K562 (cell line): ENCODE measurements around the gene SLC39A5. TPM values are rescaled to one million over a fixed set of nuclear protein-coding genes. Genes with fewer than 3 reads are reported as not detected.

Experiments
- ATAC-seq: fragments of 200-7000 bp; cut with Tn5 transposase; 3 replicates; pipeline ENCODE4 v1.9.1; 2020; ENCODE audit warnings: moderate library complexity
- BruUV-seq: library from RNA; stranded (reverse); fragments of 400-500 nt; replicated peaks from 2 replicates; lab custom pipeline; 2021; lab: Mats Ljungman, UMichigan
- CTCF ChIA-PET: fragments of 300-600 bp; formaldehyde crosslinking; extraction: SDS; loops from one replicate; lab custom pipeline; 2021; ENCODE audit warnings: low intra/inter-chr PET ratio; lab: Yijun Ruan, JAX
- POLR2A ChIA-PET: fragments of 300-600, 350-650 bp; sonication (Branson Sonifier 250); formaldehyde crosslinking; extraction: SDS; loops from one replicate; lab custom pipeline; 2021; ENCODE audit warnings: antibody characterized with exemption, inconsistent platforms; lab: Yijun Ruan, JAX
- DNase-seq, 4 experiments: peaks; one replicate each; pipeline versions ENCODE4 v3.0.0 to v3.0.0-alpha.2; 2011 to 2018; ENCODE audit warnings: low spot score in 3 of 4, mixed read lengths in 3 of 4; ENCODE audit errors: extremely low read depth in 1 of 4
- FAIRE-seq: peaks from 2 replicates; lab custom pipeline; 2011; peaks lifted over from hg19 to GRCh38; lab: Jason Lieb, UNC
- H2AFZ ChIP-seq: 2 replicates; pipeline ENCODE4 v1.6.0; 2011; ENCODE audit warnings: low read depth, low read length, control low read depth, inconsistent platforms
- H3K27ac ChIP-seq: fragments of 200-600 bp; 3 replicates; pipeline ENCODE4 v1.8.0; 2011; ENCODE audit warnings: low read depth, mild to moderate bottlenecking, control low read depth, inconsistent platforms, low read length, moderate library complexity, mixed read lengths; ENCODE audit errors: extremely low read depth
- H3K27me3 ChIP-seq, 2 experiments: fragments of 300-600 bp in 1 of 2; 2 replicates in 1 of 2; 3 replicates in 1 of 2; pipeline versions ENCODE4 v1.6.0 to v1.8.0; 2011; ENCODE audit warnings: inconsistent platforms in 2 of 2, low read length in 2 of 2, mild to moderate bottlenecking in 1 of 2, mixed read lengths in 1 of 2, moderate library complexity in 1 of 2; ENCODE audit not compliant: control insufficient read depth in 2 of 2, insufficient read depth in 2 of 2
- H3K36me3 ChIP-seq: fragments of 300-600 bp; 3 replicates; pipeline ENCODE4 v1.8.0; 2011; ENCODE audit warnings: mild to moderate bottlenecking, low read length, inconsistent platforms; ENCODE audit not compliant: control insufficient read depth, insufficient read depth
- H3K4me1 ChIP-seq, 2 experiments: fragments of 200-600 bp in 1 of 2; replicated peaks in 1 of 2; 2 replicates in 1 of 2; 3 replicates in 1 of 2; pipeline versions ENCODE4 v1.5.1 to v1.8.0; 2011; ENCODE audit warnings: inconsistent platforms in 2 of 2, low read length in 2 of 2, mild to moderate bottlenecking in 1 of 2, mixed read lengths in 1 of 2, moderate library complexity in 1 of 2; ENCODE audit not compliant: control insufficient read depth in 2 of 2, insufficient read depth in 2 of 2
- H3K4me2 ChIP-seq: 2 replicates; pipeline ENCODE4 v1.6.1; 2011; ENCODE audit warnings: low read length, control low read depth, inconsistent platforms, mixed read lengths; ENCODE audit not compliant: insufficient read depth
- H3K4me3 ChIP-seq: fragments of 200-600 bp; sonication (generic), shearing (Covaris generic); 2 replicates; pipeline ENCODE4 v1.5.1; 2016; ENCODE audit warnings: control low read depth, inconsistent platforms
- H3K79me2 ChIP-seq: fragments of 200-600 bp; 3 replicates; pipeline ENCODE4 v1.8.0; 2011; ENCODE audit warnings: low read length, inconsistent platforms; ENCODE audit not compliant: control insufficient read depth, insufficient read depth
- H3K9ac ChIP-seq, 2 experiments: 2 replicates each; pipeline versions ENCODE4 v1.6.0 to v1.6.1; 2011; ENCODE audit warnings: low read depth in 2 of 2, low read length in 2 of 2, control low read depth in 1 of 2, inconsistent platforms in 1 of 2, mild to moderate bottlenecking in 1 of 2, mixed read lengths in 1 of 2; ENCODE audit not compliant: insufficient read depth in 1 of 2
- H3K9me1 ChIP-seq: one replicate; pipeline ENCODE4 v1.6.0; 2011; ENCODE audit warnings: inconsistent platforms, mild to moderate bottlenecking, low read length, moderate library complexity; ENCODE audit not compliant: control insufficient read depth, insufficient read depth
- H3K9me3 ChIP-seq: replicated peaks from 2 replicates; pipeline ENCODE4 v1.5.1; 2011; ENCODE audit warnings: low read depth, low read length, inconsistent platforms; ENCODE audit not compliant: control insufficient read depth, insufficient read depth
- H4K20me1 ChIP-seq: replicated peaks from 2 replicates; pipeline ENCODE4 v1.6.1; 2011; ENCODE audit warnings: low read length, inconsistent platforms, mixed read lengths; ENCODE audit not compliant: control insufficient read depth, insufficient read depth
- DPF2 ChIP-seq: fragments of 450-650 bp; IDR thresholded peaks from 2 replicates; pipeline ENCODE4 v1.6.1; 2016
- ELF4 ChIP-seq: fragments of 450-650 bp; formaldehyde crosslinking; IDR thresholded peaks from 2 replicates; pipeline ENCODE4 v1.4.0; 2022; ENCODE audit warnings: missing genetic modification characterization
- FOXJ2 ChIP-seq: fragments of 200-800 bp; sonication (Bioruptor generic); IDR thresholded peaks from 2 replicates; pipeline ENCODE4 v1.6.1; 2016; ENCODE audit warnings: missing genetic modification characterization, missing compliant biosample characterization
- MCM3 ChIP-seq: fragments of 450-650 bp; IDR thresholded peaks from 2 replicates; pipeline ENCODE4 v1.6.1; 2016
- NONO ChIP-seq, 2 experiments: fragments of 200-400 bp in 1 of 2; fragments of 450-650 bp in 1 of 2; formaldehyde crosslinking in 1 of 2; IDR thresholded peaks; 2 replicates each; pipeline ENCODE4 v1.6.1; 2017; ENCODE audit warnings: low read depth in 2 of 2, mild to moderate bottlenecking in 2 of 2, moderate library complexity in 2 of 2, low read length in 1 of 2
- PURB ChIP-seq: sonication (generic); formaldehyde crosslinking; IDR thresholded peaks from 2 replicates; pipeline ENCODE4 v1.9.0; 2021; ENCODE audit warnings: low read depth, mild to moderate bottlenecking, missing genetic modification reagents
- RBFOX2 ChIP-seq: fragments of 200-400 bp; formaldehyde crosslinking; IDR thresholded peaks from 2 replicates; pipeline ENCODE4 v1.6.1; 2017; ENCODE audit warnings: low read depth, mild to moderate bottlenecking, low read length, moderate library complexity
- SPI1 ChIP-seq: IDR thresholded peaks from 2 replicates; pipeline ENCODE4 v1.6.1; 2011; ENCODE audit warnings: low read depth, low read length, control low read depth, borderline replicate concordance
- ZBED1 ChIP-seq: IDR thresholded peaks from 2 replicates; pipeline ENCODE4 v1.6.1; 2014
- ZBTB17 ChIP-seq: fragments of 450-650 bp; formaldehyde crosslinking; IDR thresholded peaks from 2 replicates; pipeline ENCODE4 v1.4.0; 2020; ENCODE audit warnings: mild to moderate bottlenecking
- ZNF57 ChIP-seq: fragments of 450-650 bp; formaldehyde crosslinking; IDR thresholded peaks from 2 replicates; pipeline ENCODE4 v1.4.0; 2020; ENCODE audit warnings: mild to moderate bottlenecking, moderate library complexity
- ZNF583 ChIP-seq: fragments of 250-450 bp; sonication (Bioruptor Pico); IDR thresholded peaks from 2 replicates; pipeline ENCODE4 v1.4.0; 2020
- WGBS: fragments of 100-300 bp; shearing (Covaris generic); methylation state at CpG from one replicate; pipeline ENCODE4 v1.1.6; 2016; ENCODE audit warnings: low coverage, mixed read lengths; ENCODE audit not compliant: insufficient coverage; ENCODE audit errors: missing lambda C conversion rate; 5-methylcytosine and 5-hydroxymethylcytosine counted together
- in situ Hi-C: fragments of 300-500 bp; cut with MboI; formaldehyde crosslinking; loops from 4 replicates; pipeline ENCODE4 v1.15.0; 2018; ENCODE audit warnings: inconsistent platforms, mixed read lengths
- intact Hi-C: fragments of 100-400 bp; cut with micrococcal nuclease; formaldehyde crosslinking; loops from 2 replicates; pipeline ENCODE4 v1.14.2; 2022
- polyA plus RNA-seq, 8 experiments: library from polyadenylated mRNA; depleted of rRNA in 4 of 8; stranded (reverse) in 5 of 8; unstranded in 3 of 8; fragments of >200 nt; fragmentation: Nextera tagmentation in 2 of 8; fragmentation: Illumina TruSeq in 1 of 8; extraction: Ambion mirVana in 2 of 8; extraction: Trizol in 1 of 8; gene quantifications; 2 replicates each; pipeline versions ENCODE4 v1.2.1 to v1.2.3, GENCODE V29; 2011 to 2014; ENCODE audit warnings: inconsistent platforms in 1 of 8, missing spikeins in 1 of 8
- total RNA-seq, 7 experiments: library from RNA; depleted of rRNA in 6 of 7; stranded (reverse); fragments of >200 nt in 6 of 7; fragmentation: Illumina TruSeq in 2 of 7; extraction: Trizol in 2 of 7; gene quantifications; 2 replicates each; pipeline versions ENCODE4 v1.2.1 to v1.2.3, GENCODE V29; 2011 to 2021; ENCODE audit warnings: low replicate concordance in 1 of 7
- TF ChIP-seq, protein P1 (sequence below), 2 experiments: IDR thresholded peaks in 1 of 2; conservative IDR thresholded peaks in 1 of 2; 2 replicates each; pipeline ENCODE4 v1.6.1; 2016; ENCODE audit warnings: low read depth in 2 of 2, mild to moderate bottlenecking in 1 of 2, missing compliant biosample characterization in 1 of 2, missing genetic modification characterization in 1 of 2, moderate library complexity in 1 of 2
- TF ChIP-seq, protein P2 (sequence below): fragments of 450-650 bp; IDR thresholded peaks from 2 replicates; pipeline ENCODE4 v1.6.1; 2017; ENCODE audit warnings: antibody characterized with exemption, mild to moderate bottlenecking
- TF ChIP-seq, protein P3 (sequence below): sonication (generic); formaldehyde crosslinking; IDR thresholded peaks from 2 replicates; pipeline ENCODE4 v1.8.0; 2022; ENCODE audit warnings: mild to moderate bottlenecking, low read depth, missing genetic modification reagents

Gene SLC39A5
- total and polyA plus RNA-seq, 9 of the 15 experiments (the other 6 are each of a cell fraction or from before 2014, with no cell fraction given) = 0.08 to 0.10 TPM; not detected in 7

DNA sequence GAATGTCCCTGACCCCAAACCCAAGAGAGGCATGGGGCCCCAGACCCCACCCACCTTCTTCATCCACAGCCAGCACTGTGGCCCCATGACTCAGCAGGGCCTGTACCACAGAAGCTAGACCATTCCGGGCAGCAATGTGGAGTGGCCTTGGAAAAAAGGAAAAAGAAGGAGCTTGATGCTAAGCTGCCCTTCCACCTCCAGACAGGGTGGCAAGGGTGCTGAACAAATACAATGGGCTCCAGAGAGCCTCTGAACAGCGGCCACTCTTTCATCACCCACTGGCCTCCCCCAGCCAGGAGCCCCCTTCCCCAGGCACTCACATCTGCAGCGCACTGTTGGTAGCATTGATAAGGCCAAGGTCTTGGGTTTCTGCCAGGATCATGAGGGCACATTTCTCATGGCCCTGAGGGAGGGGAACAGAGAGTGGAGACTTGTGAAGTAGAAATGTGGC lies 13.9 kb downstream of the SLC39A5 start:
- no peak overlapping the region for H3K4me3 ChIP-seq
- no peak overlapping the region for H2AFZ ChIP-seq
- FAIRE-seq = peak; percentile 70
- 10% methylated on average over 3 of the region's 3 CpGs for WGBS
- H3K27me3 ChIP-seq = no peaks in the 10 kb centered on the region
- no peaks in the 10 kb centered on the region for H4K20me1 ChIP-seq
- H3K9me3 ChIP-seq = no peaks in the 10 kb centered on the region
- H3K9me1 ChIP-seq = no peaks in the 10 kb centered on the region
- ChIA-PET POLR2A (interaction anchor here (0.6 to 1.4 kb wide), 8 partner anchors 8 to 148 kb away, joined by 3 to 6 read pairs (median 3); partner anchors contain the start of gene SMARCC2), CTCF (no interaction called here)
- no peaks in the 10 kb centered on the region for H3K79me2 ChIP-seq
- H3K9ac ChIP-seq = peak overlapping the region; percentile 11 to 73
- H3K4me2 ChIP-seq = peak overlapping the region; percentile 38
- peak; percentile 65 to 70 (median 68) for DNase-seq
- BruUV-seq = no TSS peak
- in situ Hi-C loops = no loop called here
- H3K36me3 ChIP-seq = peaks cover 89% of the 10 kb centered on the region; the same call in 2 of the 3 replicates
- intact Hi-C loops = no loop called here
- peak; percentile 73 for ATAC-seq
- peak overlapping the region; percentile 55; the same call in 2 of the 3 replicates for H3K27ac ChIP-seq
- H3K4me1 ChIP-seq = peaks cover 30 to 34% of the 10 kb centered on the region in 2 experiments
- TF ChIP-seq RBFOX2 (no peak), ZNF57 (CRISPR knock-in tag) (no peak), ELF4 (CRISPR knock-in tag) (peak; percentile 52; the same call in 1 of the 2 replicates), ZBED1 (no peak), FOXJ2 (tag) (no peak), ZBTB17 (no peak), ZNF583 (CRISPR knock-in tag) (no peak), PURB (CRISPR knock-in tag) (no peak), DPF2 (peak; percentile 78), NONO (IDR thresholded peaks at IDR 0.05; ENCODE audit: low read depth in 2 of 2, low read length in 1 of 2) (no peak), SPI1 (no peak), MCM3 (no peak)
- TF ChIP-seq, protein P1, sequence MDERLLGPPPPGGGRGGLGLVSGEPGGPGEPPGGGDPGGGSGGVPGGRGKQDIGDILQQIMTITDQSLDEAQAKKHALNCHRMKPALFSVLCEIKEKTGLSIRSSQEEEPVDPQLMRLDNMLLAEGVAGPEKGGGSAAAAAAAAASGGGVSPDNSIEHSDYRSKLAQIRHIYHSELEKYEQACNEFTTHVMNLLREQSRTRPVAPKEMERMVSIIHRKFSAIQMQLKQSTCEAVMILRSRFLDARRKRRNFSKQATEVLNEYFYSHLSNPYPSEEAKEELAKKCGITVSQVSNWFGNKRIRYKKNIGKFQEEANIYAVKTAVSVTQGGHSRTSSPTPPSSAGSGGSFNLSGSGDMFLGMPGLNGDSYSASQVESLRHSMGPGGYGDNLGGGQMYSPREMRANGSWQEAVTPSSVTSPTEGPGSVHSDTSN (CRISPR knock-in tag; IDR thresholded peaks at IDR 0.05; ENCODE audit: low read depth) = no peak
- TF ChIP-seq, protein P1 (tag; conservative IDR thresholded peaks at IDR 0.05; ENCODE audit: low read depth) = peak; percentile 33; the same call in 1 of the 2 replicates
- TF ChIP-seq, protein P2, sequence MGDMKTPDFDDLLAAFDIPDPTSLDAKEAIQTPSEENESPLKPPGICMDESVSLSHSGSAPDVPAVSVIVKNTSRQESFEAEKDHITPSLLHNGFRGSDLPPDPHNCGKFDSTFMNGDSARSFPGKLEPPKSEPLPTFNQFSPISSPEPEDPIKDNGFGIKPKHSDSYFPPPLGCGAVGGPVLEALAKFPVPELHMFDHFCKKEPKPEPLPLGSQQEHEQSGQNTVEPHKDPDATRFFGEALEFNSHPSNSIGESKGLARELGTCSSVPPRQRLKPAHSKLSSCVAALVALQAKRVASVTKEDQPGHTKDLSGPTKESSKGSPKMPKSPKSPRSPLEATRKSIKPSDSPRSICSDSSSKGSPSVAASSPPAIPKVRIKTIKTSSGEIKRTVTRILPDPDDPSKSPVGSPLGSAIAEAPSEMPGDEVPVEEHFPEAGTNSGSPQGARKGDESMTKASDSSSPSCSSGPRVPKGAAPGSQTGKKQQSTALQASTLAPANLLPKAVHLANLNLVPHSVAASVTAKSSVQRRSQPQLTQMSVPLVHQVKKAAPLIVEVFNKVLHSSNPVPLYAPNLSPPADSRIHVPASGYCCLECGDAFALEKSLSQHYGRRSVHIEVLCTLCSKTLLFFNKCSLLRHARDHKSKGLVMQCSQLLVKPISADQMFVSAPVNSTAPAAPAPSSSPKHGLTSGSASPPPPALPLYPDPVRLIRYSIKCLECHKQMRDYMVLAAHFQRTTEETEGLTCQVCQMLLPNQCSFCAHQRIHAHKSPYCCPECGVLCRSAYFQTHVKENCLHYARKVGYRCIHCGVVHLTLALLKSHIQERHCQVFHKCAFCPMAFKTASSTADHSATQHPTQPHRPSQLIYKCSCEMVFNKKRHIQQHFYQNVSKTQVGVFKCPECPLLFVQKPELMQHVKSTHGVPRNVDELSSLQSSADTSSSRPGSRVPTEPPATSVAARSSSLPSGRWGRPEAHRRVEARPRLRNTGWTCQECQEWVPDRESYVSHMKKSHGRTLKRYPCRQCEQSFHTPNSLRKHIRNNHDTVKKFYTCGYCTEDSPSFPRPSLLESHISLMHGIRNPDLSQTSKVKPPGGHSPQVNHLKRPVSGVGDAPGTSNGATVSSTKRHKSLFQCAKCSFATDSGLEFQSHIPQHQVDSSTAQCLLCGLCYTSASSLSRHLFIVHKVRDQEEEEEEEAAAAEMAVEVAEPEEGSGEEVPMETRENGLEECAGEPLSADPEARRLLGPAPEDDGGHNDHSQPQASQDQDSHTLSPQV = peak; percentile 88
- TF ChIP-seq, protein P3, sequence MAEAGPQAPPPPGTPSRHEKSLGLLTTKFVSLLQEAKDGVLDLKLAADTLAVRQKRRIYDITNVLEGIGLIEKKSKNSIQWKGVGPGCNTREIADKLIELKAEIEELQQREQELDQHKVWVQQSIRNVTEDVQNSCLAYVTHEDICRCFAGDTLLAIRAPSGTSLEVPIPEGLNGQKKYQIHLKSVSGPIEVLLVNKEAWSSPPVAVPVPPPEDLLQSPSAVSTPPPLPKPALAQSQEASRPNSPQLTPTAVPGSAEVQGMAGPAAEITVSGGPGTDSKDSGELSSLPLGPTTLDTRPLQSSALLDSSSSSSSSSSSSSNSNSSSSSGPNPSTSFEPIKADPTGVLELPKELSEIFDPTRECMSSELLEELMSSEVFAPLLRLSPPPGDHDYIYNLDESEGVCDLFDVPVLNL = no peak
